HCT116 (cell line): Measurements from ENCODE around the gene DIP2C. TPM values are rescaled to one million over a fixed set of nuclear protein-coding genes. Genes with fewer than 3 reads are reported as not detected.

Source experiments
- ATAC-seq: fragments of 200-7000 bp; cut with Tn5 transposase; 2 replicates; pipeline ENCODE4 v1.9.1; 2020; ENCODE audit warnings: mild to moderate bottlenecking, moderate library complexity
- BruUV-seq: library from RNA; stranded (reverse); fragments of 400-500 nt; replicated peaks from 2 replicates; lab custom pipeline; 2021; lab: Mats Ljungman, UMichigan
- CTCF ChIA-PET: fragments of 300-600 bp; sonication (Branson Sonifier 250); formaldehyde crosslinking; loops from one replicate; lab custom pipeline; 2021; ENCODE audit warnings: antibody characterized with exemption; lab: Charles Lee
- POLR2A ChIA-PET: fragments of 300-600, 350-600 bp; sonication (Branson Sonifier 250); formaldehyde crosslinking; loops from one replicate; lab custom pipeline; 2021; ENCODE audit warnings: antibody characterized with exemption; lab: Charles Lee
- RAD21 ChIA-PET, 2 experiments: fragments of 300-600 bp; sonication (Branson Sonifier 250); formaldehyde crosslinking; loops; one replicate each; lab custom pipeline; 2023; ENCODE audit warnings: low total read pairs in 2 of 2; ENCODE audit not compliant: uncharacterized antibody in 2 of 2, unreplicated experiment in 2 of 2, low non-redundant PET in 1 of 2; lab: Charles Lee
- DNase-seq: peaks from one replicate; pipeline ENCODE4 v3.0.0-alpha.2; 2010; ENCODE audit warnings: low read depth, low spot score
- H2AFZ ChIP-seq: fragments of 200-600 bp; shearing (Covaris generic), sonication (generic); 2 replicates; pipeline ENCODE4 v1.6.1; 2017; ENCODE audit warnings: low read depth, mixed run types, mixed read lengths, antibody characterized with exemption, low read length; ENCODE audit not compliant: poor library complexity, severe bottlenecking
- H3K27ac ChIP-seq: 2 replicates; pipeline ENCODE4 v1.5.1; 2012; ENCODE audit warnings: low read depth, low read length
- H3K27me3 ChIP-seq: fragments of 200-600 bp; sonication (generic); 2 replicates; pipeline ENCODE4 v1.6.1; 2016; ENCODE audit warnings: mixed run types, low read length, mixed read lengths; ENCODE audit not compliant: insufficient read depth
- H3K36me3 ChIP-seq, 2 experiments: fragments of 200-500 bp in 1 of 2; fragments of 200-600 bp in 1 of 2; sonication (Bioruptor generic) in 1 of 2; sonication (generic) in 1 of 2; 2 replicates each; pipeline versions ENCODE4 v1.5.1 to v1.6.1; 2014 to 2016; ENCODE audit warnings: low read length in 2 of 2, inconsistent platforms in 1 of 2, mixed read lengths in 1 of 2, mixed run types in 1 of 2; ENCODE audit not compliant: insufficient read depth in 2 of 2, control insufficient read depth in 1 of 2
- H3K4me1 ChIP-seq, 2 experiments: fragments of 200-600 bp in 1 of 2; sonication (generic) in 1 of 2; 2 replicates each; pipeline versions ENCODE4 v1.5.1 to v1.6.1; 2012 to 2017; ENCODE audit warnings: low read length in 2 of 2, inconsistent platforms in 1 of 2, mild to moderate bottlenecking in 1 of 2, mixed read lengths in 1 of 2, mixed run types in 1 of 2, moderate library complexity in 1 of 2; ENCODE audit not compliant: insufficient read depth in 2 of 2, control insufficient read depth in 1 of 2
- H3K4me2 ChIP-seq: fragments of 200-600 bp; sonication (generic); 2 replicates; pipeline ENCODE4 v1.6.1; 2017; ENCODE audit warnings: mixed run types, low read length, mixed read lengths
- H3K4me3 ChIP-seq, 2 experiments: fragments of 200-600 bp in 1 of 2; sonication (generic) in 1 of 2; replicated peaks in 1 of 2; 2 replicates each; pipeline ENCODE4 v1.5.1; 2011 to 2016; ENCODE audit warnings: low read length in 2 of 2, control low read depth in 1 of 2, low read depth in 1 of 2, mild to moderate bottlenecking in 1 of 2, mixed read lengths in 1 of 2, mixed run types in 1 of 2
- H3K79me2 ChIP-seq: fragments of 200-600 bp; sonication (generic); 2 replicates; pipeline ENCODE4 v1.6.1; 2017; ENCODE audit warnings: mild to moderate bottlenecking, mixed run types, low read length, moderate library complexity, mixed read lengths; ENCODE audit not compliant: insufficient read depth
- H3K9ac ChIP-seq: fragments of 200-600 bp; sonication (generic); 2 replicates; pipeline ENCODE4 v1.6.1; 2016; ENCODE audit warnings: low read length, mixed read lengths
- H3K9me2 ChIP-seq: fragments of 200-600 bp; sonication (generic), shearing (Covaris generic); 2 replicates; pipeline ENCODE4 v1.6.1; 2017; ENCODE audit warnings: mixed run types, mild to moderate bottlenecking, moderate library complexity; ENCODE audit not compliant: insufficient read depth
- H3K9me3 ChIP-seq, 2 experiments: fragments of 200-500 bp in 1 of 2; fragments of 200-600 bp in 1 of 2; sonication (Bioruptor generic) in 1 of 2; sonication (generic) in 1 of 2; 2 replicates each; pipeline ENCODE4 v1.6.1; 2014 to 2017; ENCODE audit warnings: low read length in 2 of 2, mixed read lengths in 2 of 2, inconsistent platforms in 1 of 2, low read depth in 1 of 2, mild to moderate bottlenecking in 1 of 2, mixed run types in 1 of 2, moderate library complexity in 1 of 2; ENCODE audit not compliant: control insufficient read depth in 1 of 2, insufficient read depth in 1 of 2
- H4K20me1 ChIP-seq: fragments of 200-600 bp; sonication (generic), shearing (Covaris generic); 2 replicates; pipeline ENCODE4 v1.6.1; 2017; ENCODE audit warnings: mixed run types, mild to moderate bottlenecking, moderate library complexity; ENCODE audit not compliant: insufficient read depth
- CBX3 ChIP-seq: IDR thresholded peaks from 2 replicates; pipeline ENCODE4 v1.6.1; 2012; ENCODE audit warnings: low read depth
- EZH2phosphoT487 ChIP-seq: fragments of 200-600 bp; IDR thresholded peaks from 2 replicates; pipeline ENCODE4 v1.6.1; 2018; ENCODE audit warnings: antibody characterized with exemption, borderline replicate concordance
- POLR2A ChIP-seq: IDR thresholded peaks from 2 replicates; pipeline ENCODE4 v1.7.0; 2011; ENCODE audit warnings: borderline replicate concordance; ENCODE audit not compliant: insufficient read depth, insufficient read length; ENCODE audit errors: extremely low read depth
- SIN3A ChIP-seq: IDR thresholded peaks from 2 replicates; pipeline ENCODE4 v1.6.1; 2012; ENCODE audit warnings: low read depth
- TCF7L2 ChIP-seq: IDR thresholded peaks from 2 replicates; pipeline ENCODE4 v1.7.0; 2011; ENCODE audit warnings: borderline replicate concordance, inconsistent platforms; ENCODE audit not compliant: insufficient read depth, insufficient read length; ENCODE audit errors: extremely low read depth
- intact Hi-C: fragments of 100-400 bp; cut with micrococcal nuclease; formaldehyde crosslinking; loops from 2 replicates; pipeline ENCODE4 v1.10.0; 2022
- total RNA-seq: library from RNA; stranded (reverse); gene quantifications from one replicate; pipeline ENCODE4 v1.2.1, GENCODE V29; 2021; ENCODE audit not compliant: unreplicated experiment
- TF ChIP-seq, protein P1 (sequence below), 3 experiments: fragments of 200-600 bp in 1 of 3; sonication (generic) in 1 of 3; IDR thresholded peaks in 2 of 3; conservative IDR thresholded peaks in 1 of 3; 2 replicates each; pipeline ENCODE4 v1.5.1; 2012 to 2017; ENCODE audit warnings: low read depth in 2 of 3, low read length in 2 of 3, antibody characterized with exemption in 1 of 3, borderline replicate concordance in 1 of 3, control low read depth in 1 of 3, mild to moderate bottlenecking in 1 of 3, mixed read lengths in 1 of 3, mixed run types in 1 of 3, moderate library complexity in 1 of 3; ENCODE audit not compliant: insufficient read depth in 1 of 3
- TF ChIP-seq, protein P2 (sequence below): IDR thresholded peaks from 2 replicates; pipeline ENCODE4 v1.6.1; 2012
- TF ChIP-seq, protein P3 (sequence below): IDR thresholded peaks from 2 replicates; pipeline ENCODE4 v1.6.1; 2011; ENCODE audit warnings: mild to moderate bottlenecking, low read length, moderate library complexity; ENCODE audit not compliant: insufficient replicate concordance; ENCODE audit errors: extremely low read depth

DIP2C gene
- total RNA-seq, 1 experiment from 2014 or later = 15.4 TPM

- CTCF ChIA-PET = no interaction called here
- intact Hi-C loops = no loop called here
Measured at GRCh38 chr10:404346-404745, 285.1 kb downstream of the DIP2C start.

More at GRCh38 chr10:404346-404745, 285.1 kb downstream of the DIP2C start:
- no peak for TF ChIP-seq EZH2phosphoT487
- TF ChIP-seq CBX3 = no peak
- TF ChIP-seq, protein P1, sequence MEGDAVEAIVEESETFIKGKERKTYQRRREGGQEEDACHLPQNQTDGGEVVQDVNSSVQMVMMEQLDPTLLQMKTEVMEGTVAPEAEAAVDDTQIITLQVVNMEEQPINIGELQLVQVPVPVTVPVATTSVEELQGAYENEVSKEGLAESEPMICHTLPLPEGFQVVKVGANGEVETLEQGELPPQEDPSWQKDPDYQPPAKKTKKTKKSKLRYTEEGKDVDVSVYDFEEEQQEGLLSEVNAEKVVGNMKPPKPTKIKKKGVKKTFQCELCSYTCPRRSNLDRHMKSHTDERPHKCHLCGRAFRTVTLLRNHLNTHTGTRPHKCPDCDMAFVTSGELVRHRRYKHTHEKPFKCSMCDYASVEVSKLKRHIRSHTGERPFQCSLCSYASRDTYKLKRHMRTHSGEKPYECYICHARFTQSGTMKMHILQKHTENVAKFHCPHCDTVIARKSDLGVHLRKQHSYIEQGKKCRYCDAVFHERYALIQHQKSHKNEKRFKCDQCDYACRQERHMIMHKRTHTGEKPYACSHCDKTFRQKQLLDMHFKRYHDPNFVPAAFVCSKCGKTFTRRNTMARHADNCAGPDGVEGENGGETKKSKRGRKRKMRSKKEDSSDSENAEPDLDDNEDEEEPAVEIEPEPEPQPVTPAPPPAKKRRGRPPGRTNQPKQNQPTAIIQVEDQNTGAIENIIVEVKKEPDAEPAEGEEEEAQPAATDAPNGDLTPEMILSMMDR (IDR thresholded peaks at IDR 0.05 in 2 of 3, conservative IDR thresholded peaks at IDR 0.05 in 1 of 3; ENCODE audit: borderline replicate concordance in 1 of 3, insufficient read depth in 1 of 3, low read depth in 2 of 3, low read length in 2 of 3) = no peak
- TF ChIP-seq SIN3A = no peak
- TF ChIP-seq, protein P2, sequence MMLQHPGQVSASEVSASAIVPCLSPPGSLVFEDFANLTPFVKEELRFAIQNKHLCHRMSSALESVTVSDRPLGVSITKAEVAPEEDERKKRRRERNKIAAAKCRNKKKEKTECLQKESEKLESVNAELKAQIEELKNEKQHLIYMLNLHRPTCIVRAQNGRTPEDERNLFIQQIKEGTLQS = no peak
- no peak for TF ChIP-seq TCF7L2
- TF ChIP-seq POLR2A = no peak
- TF ChIP-seq, protein P3, sequence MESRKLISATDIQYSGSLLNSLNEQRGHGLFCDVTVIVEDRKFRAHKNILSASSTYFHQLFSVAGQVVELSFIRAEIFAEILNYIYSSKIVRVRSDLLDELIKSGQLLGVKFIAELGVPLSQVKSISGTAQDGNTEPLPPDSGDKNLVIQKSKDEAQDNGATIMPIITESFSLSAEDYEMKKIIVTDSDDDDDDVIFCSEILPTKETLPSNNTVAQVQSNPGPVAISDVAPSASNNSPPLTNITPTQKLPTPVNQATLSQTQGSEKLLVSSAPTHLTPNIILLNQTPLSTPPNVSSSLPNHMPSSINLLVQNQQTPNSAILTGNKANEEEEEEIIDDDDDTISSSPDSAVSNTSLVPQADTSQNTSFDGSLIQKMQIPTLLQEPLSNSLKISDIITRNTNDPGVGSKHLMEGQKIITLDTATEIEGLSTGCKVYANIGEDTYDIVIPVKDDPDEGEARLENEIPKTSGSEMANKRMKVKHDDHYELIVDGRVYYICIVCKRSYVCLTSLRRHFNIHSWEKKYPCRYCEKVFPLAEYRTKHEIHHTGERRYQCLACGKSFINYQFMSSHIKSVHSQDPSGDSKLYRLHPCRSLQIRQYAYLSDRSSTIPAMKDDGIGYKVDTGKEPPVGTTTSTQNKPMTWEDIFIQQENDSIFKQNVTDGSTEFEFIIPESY = no peak
- Histone ChIP-seq H3K9me3 (no peaks in the 10 kb centered on the region), H3K4me3 (no peak overlapping the region), H2AFZ (no peak overlapping the region), H3K4me2 (no peak overlapping the region), H3K27me3 (no peaks in the 10 kb centered on the region), H4K20me1 (no peaks in the 10 kb centered on the region), H3K27ac (no peak overlapping the region), H3K4me1 (no peaks in the 10 kb centered on the region), H3K9ac (no peak overlapping the region), H3K36me3 (peaks cover 5 to 13% of the 10 kb centered on the region in 2 experiments; a peak in 3 of 4 replicates), H3K79me2 (no peaks in the 10 kb centered on the region), H3K9me2 (no peaks in the 10 kb centered on the region)
- no TSS peak for BruUV-seq
- DNase-seq = no peak
- POLR2A ChIA-PET = no interaction called here
- no peak for ATAC-seq
- RAD21 ChIA-PET = no interaction called here
